Esophagus muscularis mucosa (tissue), 4 donors: Measurements from ENCODE around the gene BLCAP.
"Not testable (repeated sequence)": the region's sequence is repeated elsewhere in the genome, so short reads cannot be mapped to it uniquely, and the experiment has no call there.

Experiments
- EP300 ChIP-seq: sonication (generic); formaldehyde crosslinking; IDR thresholded peaks from one replicate; pipeline ENCODE4 v1.6.1; 2017; ENCODE audit warnings: antibody characterized with exemption
- POLR2A ChIP-seq: fragments of 450-650 bp; IDR thresholded peaks from one replicate; pipeline ENCODE4 v1.6.1; 2017; ENCODE audit warnings: antibody characterized with exemption, moderate library complexity, mild to moderate bottlenecking, low read depth
- POLR2AphosphoS5 ChIP-seq, 2 donors: sonication (generic); formaldehyde crosslinking; IDR thresholded peaks; one replicate each; pipeline ENCODE4 v1.6.1; 2017; ENCODE audit warnings: antibody characterized with exemption in 2 of 2
- TF ChIP-seq, protein P1 (sequence below), 3 experiments: fragments of 200-600 bp in 2 of 3; fragments of 450-650 bp in 1 of 3; sonication (generic) in 2 of 3; IDR thresholded peaks; one replicate each; pipeline ENCODE4 v1.5.1; 2017 to 2019; ENCODE audit warnings: antibody characterized with exemption in 3 of 3, mild to moderate bottlenecking in 2 of 3, moderate library complexity in 1 of 3

- TF ChIP-seq POLR2AphosphoS5 (IDR thresholded peaks at IDR 0.05); POLR2A; EP300: not testable (repeated sequence)
- TF ChIP-seq, protein P1, sequence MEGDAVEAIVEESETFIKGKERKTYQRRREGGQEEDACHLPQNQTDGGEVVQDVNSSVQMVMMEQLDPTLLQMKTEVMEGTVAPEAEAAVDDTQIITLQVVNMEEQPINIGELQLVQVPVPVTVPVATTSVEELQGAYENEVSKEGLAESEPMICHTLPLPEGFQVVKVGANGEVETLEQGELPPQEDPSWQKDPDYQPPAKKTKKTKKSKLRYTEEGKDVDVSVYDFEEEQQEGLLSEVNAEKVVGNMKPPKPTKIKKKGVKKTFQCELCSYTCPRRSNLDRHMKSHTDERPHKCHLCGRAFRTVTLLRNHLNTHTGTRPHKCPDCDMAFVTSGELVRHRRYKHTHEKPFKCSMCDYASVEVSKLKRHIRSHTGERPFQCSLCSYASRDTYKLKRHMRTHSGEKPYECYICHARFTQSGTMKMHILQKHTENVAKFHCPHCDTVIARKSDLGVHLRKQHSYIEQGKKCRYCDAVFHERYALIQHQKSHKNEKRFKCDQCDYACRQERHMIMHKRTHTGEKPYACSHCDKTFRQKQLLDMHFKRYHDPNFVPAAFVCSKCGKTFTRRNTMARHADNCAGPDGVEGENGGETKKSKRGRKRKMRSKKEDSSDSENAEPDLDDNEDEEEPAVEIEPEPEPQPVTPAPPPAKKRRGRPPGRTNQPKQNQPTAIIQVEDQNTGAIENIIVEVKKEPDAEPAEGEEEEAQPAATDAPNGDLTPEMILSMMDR (IDR thresholded peaks at IDR 0.05) = not testable (repeated sequence)
Measured at GRCh38 chr20:37486209-37486608, 41.5 kb downstream of the BLCAP start.
